ENCODE results near the gene TAC1. TPM values are rescaled to one million over a fixed set of nuclear protein-coding genes. Genes with fewer than 3 reads are reported as not detected.
A peak's percentile ranks its signal among the peaks of the same experiment; 100 is the strongest.

The TAC1 gene
- total RNA-seq, 1 donor from 2014 or later, result not detected

- Histone ChIP-seq H3K36me3 (no peaks in the 10 kb centered on the region), H3K4me3 (no peak overlapping the region), H3K27me3 (ENCODE audit: low read depth) (no peaks in the 10 kb centered on the region), H3K9me3 (no peaks in the 10 kb centered on the region), H3K27ac (no peak overlapping the region), H3K4me1 (no peaks in the 10 kb centered on the region)
- DNase-seq, result no peak
- no peak for ATAC-seq
- TF ChIP-seq, protein P1, sequence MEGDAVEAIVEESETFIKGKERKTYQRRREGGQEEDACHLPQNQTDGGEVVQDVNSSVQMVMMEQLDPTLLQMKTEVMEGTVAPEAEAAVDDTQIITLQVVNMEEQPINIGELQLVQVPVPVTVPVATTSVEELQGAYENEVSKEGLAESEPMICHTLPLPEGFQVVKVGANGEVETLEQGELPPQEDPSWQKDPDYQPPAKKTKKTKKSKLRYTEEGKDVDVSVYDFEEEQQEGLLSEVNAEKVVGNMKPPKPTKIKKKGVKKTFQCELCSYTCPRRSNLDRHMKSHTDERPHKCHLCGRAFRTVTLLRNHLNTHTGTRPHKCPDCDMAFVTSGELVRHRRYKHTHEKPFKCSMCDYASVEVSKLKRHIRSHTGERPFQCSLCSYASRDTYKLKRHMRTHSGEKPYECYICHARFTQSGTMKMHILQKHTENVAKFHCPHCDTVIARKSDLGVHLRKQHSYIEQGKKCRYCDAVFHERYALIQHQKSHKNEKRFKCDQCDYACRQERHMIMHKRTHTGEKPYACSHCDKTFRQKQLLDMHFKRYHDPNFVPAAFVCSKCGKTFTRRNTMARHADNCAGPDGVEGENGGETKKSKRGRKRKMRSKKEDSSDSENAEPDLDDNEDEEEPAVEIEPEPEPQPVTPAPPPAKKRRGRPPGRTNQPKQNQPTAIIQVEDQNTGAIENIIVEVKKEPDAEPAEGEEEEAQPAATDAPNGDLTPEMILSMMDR (IDR thresholded peaks at IDR 0.05), result no peak
- intact Hi-C loops (cut with DNase I), result no loop called here
Observed at GRCh38 chr7:97722386-97722785, 9.5 kb upstream of the TAC1 start.

DNA sequence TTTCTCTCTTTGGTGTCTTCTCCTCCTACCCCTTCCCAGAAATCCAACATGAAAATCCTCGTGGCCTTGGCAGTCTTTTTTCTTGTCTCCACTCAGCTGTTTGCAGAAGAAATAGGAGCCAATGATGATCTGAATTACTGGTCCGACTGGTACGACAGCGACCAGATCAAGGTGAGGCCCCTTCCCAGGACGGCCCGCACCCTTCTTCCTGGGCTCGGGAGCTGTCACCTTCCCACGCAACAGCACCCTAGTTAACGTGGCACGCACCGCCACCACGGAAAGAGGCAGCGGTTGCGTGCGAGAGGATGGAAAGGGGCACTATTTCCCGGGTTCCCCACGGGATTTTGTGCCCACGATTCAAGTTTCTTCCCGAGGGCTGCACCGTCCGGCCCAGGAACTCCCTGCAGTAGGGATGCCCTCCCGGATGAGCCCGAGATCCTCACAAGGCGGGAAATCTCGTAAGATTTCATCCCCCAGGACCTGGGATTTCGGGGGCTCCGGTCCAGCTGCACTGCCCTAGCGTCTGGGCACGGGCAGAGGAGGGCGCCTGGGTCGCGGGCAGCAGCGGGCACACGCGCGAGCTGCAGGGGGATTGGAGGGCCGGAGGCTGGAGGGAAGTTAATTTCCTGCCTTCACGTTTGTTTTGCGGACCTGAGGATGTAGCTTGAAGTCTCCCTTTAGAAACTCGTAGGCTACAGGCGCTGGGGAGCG, 834 bp downstream of the TAC1 start:
- Histone ChIP-seq H3K4me1 (peaks cover 16% of the 10 kb centered on the region), H3K36me3 (no peaks in the 10 kb centered on the region), H3K27ac (no peak overlapping the region), H3K9me3 (no peaks in the 10 kb centered on the region), H3K27me3 (ENCODE audit: low read depth) (peaks cover 63% of the 10 kb centered on the region), H3K4me3 (no peak overlapping the region)
- DNase-seq (no peak), ATAC-seq (peak in 1 of 2 donors; percentile 17)
- TF ChIP-seq, protein P1 (IDR thresholded peaks at IDR 0.05), result no peak
- intact Hi-C loops (cut with DNase I), result no loop called here

GRCh38 chr7:97733276-97734161, 1.6 kb downstream of the TAC1 start:
- ATAC-seq (peak in 1 of 2 donors; percentile 19), DNase-seq (no peak)
- Histone ChIP-seq H3K27me3 (ENCODE audit: low read depth) (peaks cover 63% of the 10 kb centered on the region), H3K9me3 (no peaks in the 10 kb centered on the region), H3K4me1 (peaks cover 16% of the 10 kb centered on the region), H3K36me3 (no peaks in the 10 kb centered on the region), H3K27ac (no peak overlapping the region), H3K4me3 (no peak overlapping the region)
- intact Hi-C loops (cut with DNase I), result no loop called here
- TF ChIP-seq, protein P1 (IDR thresholded peaks at IDR 0.05), result no peak

DNA sequence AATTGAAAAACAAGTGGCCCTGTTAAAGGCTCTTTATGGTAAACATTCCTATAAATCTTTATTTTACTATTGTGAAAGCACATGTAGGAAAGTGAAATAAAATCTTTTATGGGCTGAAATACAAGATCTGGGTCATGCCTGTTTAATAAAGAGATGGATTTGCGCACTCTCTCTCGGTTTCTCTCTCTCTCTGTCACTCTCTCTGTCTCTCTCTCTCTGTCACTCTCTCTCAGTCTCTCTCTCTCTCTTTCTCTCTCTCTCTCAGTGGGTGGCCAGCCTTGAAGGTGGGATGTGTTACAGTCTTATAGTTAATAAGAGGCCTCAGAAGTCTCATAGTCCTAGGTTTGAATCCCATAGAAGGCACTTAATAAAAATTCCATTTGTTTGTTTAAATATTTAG, 2.4 kb downstream of the TAC1 start:
- ATAC-seq, result no peak
- Histone ChIP-seq H3K27me3 (ENCODE audit: low read depth) (peaks cover 63% of the 10 kb centered on the region), H3K27ac (no peak overlapping the region)

DNA sequence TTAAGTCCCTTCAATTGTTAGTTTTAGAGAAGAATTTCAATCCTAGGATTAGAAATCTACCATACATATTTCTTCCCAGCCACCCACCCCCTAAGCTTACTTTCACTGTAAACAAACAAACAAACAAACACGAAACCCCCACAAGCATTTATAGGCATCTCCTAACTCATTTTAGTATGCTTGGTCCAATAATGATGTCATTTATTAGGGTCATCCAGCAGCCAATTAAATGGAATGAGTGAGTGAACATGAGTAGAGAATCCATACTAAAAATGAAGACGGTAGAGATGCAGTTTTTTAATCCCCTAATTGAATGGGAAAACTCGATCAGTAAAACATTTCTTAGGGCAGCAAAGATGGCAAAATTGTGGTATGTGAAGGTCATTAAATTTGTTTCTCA, 3.2 kb downstream of the TAC1 start:
- no peaks in the 10 kb centered on the region for H3K9me3 ChIP-seq
- TF ChIP-seq, protein P1 (IDR thresholded peaks at IDR 0.05), result no peak
- DNase-seq (no peak), ATAC-seq (no peak)
- intact Hi-C loops (cut with DNase I), result no loop called here
- peaks cover 60% of the 10 kb centered on the region for H3K27me3 ChIP-seq (ENCODE audit: low read depth)
- no peaks in the 10 kb centered on the region for H3K36me3 ChIP-seq
- peaks cover 16% of the 10 kb centered on the region for H3K4me1 ChIP-seq
- H3K27ac ChIP-seq, result no peak overlapping the region
- H3K4me3 ChIP-seq, result no peak overlapping the region

More for the DNA sequence above, 2.4 kb downstream of the TAC1 start:
- Histone ChIP-seq H3K4me1 (peaks cover 16% of the 10 kb centered on the region), H3K4me3 (no peak overlapping the region), H3K36me3 (no peaks in the 10 kb centered on the region), H3K9me3 (no peaks in the 10 kb centered on the region)
- DNase-seq, result no peak
- intact Hi-C loops (cut with DNase I), result no loop called here
- TF ChIP-seq, protein P1 (IDR thresholded peaks at IDR 0.05), result no peak

Measured in lower lobe of right lung (tissue), 2 donors.